Measurements from ENCODE around the gene ASIP. TPM values are rescaled to one million over a fixed set of nuclear protein-coding genes. Genes with fewer than 3 reads are reported as not detected.

Gene ASIP
- total RNA-seq, 1 donor from 2014 or later: not detected

DNA sequence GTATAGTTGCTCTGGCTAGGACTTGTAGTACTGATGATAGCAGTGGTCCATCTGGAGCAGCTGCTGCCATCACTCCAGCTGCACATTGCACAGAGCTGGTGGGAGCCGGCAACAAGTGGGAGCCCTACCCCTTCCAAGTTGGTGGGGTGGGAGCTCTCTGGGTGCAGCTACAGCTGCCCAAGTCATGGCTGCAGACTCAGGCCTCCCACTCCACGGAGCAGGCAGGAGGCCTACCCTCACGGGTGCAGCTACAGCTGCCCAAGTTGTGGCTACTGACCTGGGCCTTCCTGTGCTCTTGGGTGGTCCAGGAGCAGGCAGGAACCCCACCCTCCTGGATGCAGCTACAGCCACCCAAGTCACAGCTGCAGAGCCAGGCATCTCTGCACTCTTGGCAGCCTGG lies 32.1 kb upstream of the ASIP start:
- Mint-ChIP-seq H3K27ac (ENCODE audit: unreplicated experiment) (no peak overlapping the region), H3K36me3 (ENCODE audit: low read depth) (peaks cover 8% of the 10 kb centered on the region), H3K4me1 (ENCODE audit: low read depth) (no peaks in the 10 kb centered on the region), H3K27me3 (ENCODE audit: low read depth) (no peaks in the 10 kb centered on the region), H3K9me3 (ENCODE audit: low read depth) (peaks cover 29% of the 10 kb centered on the region), H3K4me3 (ENCODE audit: unreplicated experiment) (no peak overlapping the region)
- DNase-seq (ENCODE audit: low spot score): no peak
- no peak for TF ChIP-seq CTCF (IDR thresholded peaks at IDR 0.05)

DNA sequence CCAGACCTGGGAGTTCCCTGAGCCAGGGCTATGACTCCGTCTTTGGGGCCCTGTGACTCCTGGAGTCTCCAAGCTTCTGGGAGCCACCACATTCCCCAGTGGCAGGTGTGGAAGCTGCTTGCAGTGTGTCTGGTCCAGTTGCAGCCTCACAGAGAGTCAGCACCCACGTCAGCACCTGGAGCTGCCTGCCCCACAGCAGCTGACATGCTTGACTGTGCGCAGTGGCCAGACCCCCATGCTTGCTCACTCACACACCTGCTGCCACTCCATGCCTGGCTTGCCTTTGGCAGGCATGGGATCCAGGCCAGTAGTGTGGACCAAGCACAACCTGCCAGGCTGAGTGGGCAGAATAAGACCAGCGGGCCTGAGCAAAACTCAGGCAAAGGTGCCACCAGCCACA lies 31.0 kb upstream of the ASIP start:
- TF ChIP-seq CTCF (IDR thresholded peaks at IDR 0.05): no peak
- H3K9me3 Mint-ChIP-seq (ENCODE audit: low read depth): peaks cover 29% of the 10 kb centered on the region
- H3K27me3 Mint-ChIP-seq (ENCODE audit: low read depth): no peaks in the 10 kb centered on the region
- H3K4me1 Mint-ChIP-seq (ENCODE audit: low read depth): no peaks in the 10 kb centered on the region
- no peak overlapping the region for H3K27ac Mint-ChIP-seq (ENCODE audit: unreplicated experiment)
- no peak overlapping the region for H3K4me3 Mint-ChIP-seq (ENCODE audit: unreplicated experiment)
- no peak for DNase-seq (ENCODE audit: low spot score)
- H3K36me3 Mint-ChIP-seq (ENCODE audit: low read depth): peaks cover 8% of the 10 kb centered on the region

DNA sequence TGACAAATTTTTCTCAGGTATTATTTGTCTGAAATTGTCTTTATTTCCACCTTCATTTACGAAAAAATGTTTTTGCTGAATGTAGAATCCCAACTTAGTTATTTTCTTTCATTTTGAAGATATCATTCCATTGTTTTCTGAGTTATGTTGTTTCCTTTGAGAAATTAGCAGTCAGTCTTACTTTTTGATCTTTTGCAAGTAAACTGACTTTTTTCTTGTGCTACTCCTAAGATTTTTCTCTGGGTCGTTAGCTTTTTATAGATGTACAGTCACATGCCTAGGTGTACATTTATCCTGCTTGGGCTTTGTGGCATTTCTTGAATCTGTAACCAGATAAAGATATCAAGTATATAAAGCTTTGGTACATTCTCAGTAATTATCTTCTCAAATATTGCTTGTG lies 29.6 kb upstream of the ASIP start:
- Mint-ChIP-seq H3K36me3 (ENCODE audit: low read depth) (peaks cover 8% of the 10 kb centered on the region), H3K27ac (ENCODE audit: unreplicated experiment) (no peak overlapping the region), H3K9me3 (ENCODE audit: low read depth) (peaks cover 25% of the 10 kb centered on the region), H3K4me1 (ENCODE audit: low read depth) (peaks cover 12% of the 10 kb centered on the region), H3K27me3 (ENCODE audit: low read depth) (no peaks in the 10 kb centered on the region), H3K4me3 (ENCODE audit: unreplicated experiment) (no peak overlapping the region)
- TF ChIP-seq CTCF (IDR thresholded peaks at IDR 0.05): no peak
- DNase-seq (ENCODE audit: low spot score): no peak

DNA sequence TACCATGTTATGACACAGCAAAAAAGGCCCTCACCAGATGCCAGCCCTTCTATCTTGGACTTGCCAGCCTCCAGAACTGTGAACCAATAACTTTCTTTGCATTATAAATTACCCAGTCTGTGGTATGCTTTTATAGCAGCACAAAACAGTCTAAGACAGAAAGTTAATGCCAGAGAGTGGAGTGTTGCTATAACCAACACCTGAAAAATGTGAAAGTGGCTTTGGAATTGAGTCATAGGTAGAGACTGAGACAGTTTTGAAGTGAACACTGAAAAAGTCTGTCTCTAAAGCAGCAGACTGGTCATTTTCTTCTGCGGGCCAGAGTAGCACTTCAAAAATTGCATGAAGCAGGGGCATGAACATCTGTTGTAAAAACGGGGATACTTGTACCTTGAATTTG lies 28.0 kb upstream of the ASIP start:
- H3K9me3 Mint-ChIP-seq (ENCODE audit: low read depth): peaks cover 19% of the 10 kb centered on the region
- H3K36me3 Mint-ChIP-seq (ENCODE audit: low read depth): peaks cover 4% of the 10 kb centered on the region
- no peak overlapping the region for H3K27ac Mint-ChIP-seq (ENCODE audit: unreplicated experiment)
- H3K27me3 Mint-ChIP-seq (ENCODE audit: low read depth): no peaks in the 10 kb centered on the region
- no peak overlapping the region for H3K4me3 Mint-ChIP-seq (ENCODE audit: unreplicated experiment)
- peaks cover 14% of the 10 kb centered on the region for H3K4me1 Mint-ChIP-seq (ENCODE audit: low read depth)
- TF ChIP-seq CTCF (IDR thresholded peaks at IDR 0.05): no peak
- DNase-seq (ENCODE audit: low spot score): no peak

GRCh38 chr20:34215711-34216381 lies 25.4 kb upstream of the ASIP start:
- no peak overlapping the region for H3K4me3 Mint-ChIP-seq (ENCODE audit: unreplicated experiment)
- H3K36me3 Mint-ChIP-seq (ENCODE audit: low read depth): peaks cover 4% of the 10 kb centered on the region
- DNase-seq (ENCODE audit: low spot score): no peak
- peak; percentile 38 for TF ChIP-seq CTCF (IDR thresholded peaks at IDR 0.05)
- peaks cover 14% of the 10 kb centered on the region for H3K9me3 Mint-ChIP-seq (ENCODE audit: low read depth)
- H3K4me1 Mint-ChIP-seq (ENCODE audit: low read depth): peaks cover 24% of the 10 kb centered on the region
- peak overlapping the region; percentile 96 for H3K27ac Mint-ChIP-seq (ENCODE audit: unreplicated experiment)
- no peaks in the 10 kb centered on the region for H3K27me3 Mint-ChIP-seq (ENCODE audit: low read depth)
